Testis (tissue), 3 donors: ENCODE data around the gene CD151. TPM values are rescaled to one million over a fixed set of nuclear protein-coding genes. Genes with fewer than 3 reads are reported as not detected.

Experiments used
- DNase-seq: peaks from one replicate; pipeline ENCODE4 v3.0.0-alpha.2; 2019
- H3K27ac ChIP-seq, 2 donors: fragments of 200-600 bp; sonication (generic); one replicate each; pipeline ENCODE4 v1.5.1; 2019
- H3K27me3 ChIP-seq: fragments of 200-600 bp; sonication (generic); one replicate; pipeline ENCODE4 v1.5.1; 2019
- H3K36me3 ChIP-seq: fragments of 200-600 bp; sonication (generic); one replicate; pipeline ENCODE4 v1.5.1; 2017; ENCODE audit warnings: low read depth; ENCODE audit errors: missing control alignments
- H3K4me1 ChIP-seq: fragments of 200-600 bp; sonication (generic); one replicate; pipeline ENCODE4 v1.5.1; 2019
- H3K4me3 ChIP-seq, 2 donors: fragments of 200-600 bp; sonication (generic); one replicate each; pipeline ENCODE4 v1.5.1; 2017 to 2019
- H3K9me3 ChIP-seq: fragments of 200-600 bp; sonication (generic); one replicate; pipeline ENCODE4 v1.5.1; 2017
- POLR2A ChIP-seq: fragments of 450-650 bp; IDR thresholded peaks from one replicate; pipeline ENCODE4 v1.6.1; 2017; ENCODE audit warnings: antibody characterized with exemption, mild to moderate bottlenecking, moderate library complexity
- WGBS, 2 donors: methylation state at CpG; one replicate each; pipeline ENCODE4 v1.1.5; 2018; 5-methylcytosine and 5-hydroxymethylcytosine counted together
- intact Hi-C: fragments of 100-400 bp; cut with DNase I; formaldehyde crosslinking; loops from one replicate; pipeline ENCODE4 v1.15.1; 2023; ENCODE audit warnings: low total_unique reads
- polyA plus RNA-seq: library from polyadenylated mRNA; stranded (reverse); fragments of 350-450 nt; fragmentation: Illumina TruSeq; extraction: RNeasy Lipid Tissue Mini Kit (QIAGEN cat#74804); gene quantifications from one replicate; pipeline ENCODE4 v1.2.3, GENCODE V29; 2014; ENCODE audit warnings: low read depth, low replicate concordance; ENCODE audit not compliant: insufficient read depth
- small RNA-seq, 2 donors: library from RNA; depleted of rRNA; stranded (forward); fragments of <200 nt; gene quantifications; one replicate each; pipeline ENCODE3, GENCODE V24; 2016
- total RNA-seq, 2 donors: library from RNA; depleted of rRNA; stranded (reverse); fragments of >200 nt; gene quantifications; one replicate each; pipeline ENCODE4 v1.2.3, GENCODE V29; 2016
- TF ChIP-seq, protein P1 (sequence below), 3 experiments: fragments of 450-650 bp in 2 of 3; fragments of 200-600 bp in 1 of 3; sonication (generic) in 1 of 3; IDR thresholded peaks; one replicate each; pipeline ENCODE4 v1.5.1; 2016 to 2019; ENCODE audit warnings: antibody characterized with exemption in 3 of 3, mild to moderate bottlenecking in 2 of 3, moderate library complexity in 1 of 3

The CD151 gene
- total and polyA plus RNA-seq, 3 donors from 2014 or later = 108 to 201 (median 195) TPM

DNA sequence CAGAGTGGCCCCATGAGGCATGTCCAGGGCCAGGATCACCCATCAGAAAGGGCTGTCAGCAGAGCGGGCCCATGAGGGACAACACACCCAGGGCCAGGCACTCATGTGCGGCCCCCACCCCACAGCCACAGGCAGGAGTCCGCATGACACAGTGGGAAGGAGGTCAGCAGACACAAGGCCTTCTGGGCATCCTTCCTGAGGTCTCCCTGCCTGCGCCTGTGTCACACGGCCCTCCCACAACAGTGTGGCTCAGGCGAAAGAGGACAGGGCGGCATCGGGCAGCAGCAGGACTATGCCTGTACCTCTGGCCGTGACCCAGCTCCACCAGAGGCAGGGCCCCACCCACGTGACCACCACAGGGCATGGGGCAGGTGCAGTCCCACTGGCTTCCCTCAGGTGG, 50.8 kb downstream of the CD151 start:
- Histone ChIP-seq H3K9me3 (no peaks in the 10 kb centered on the region), H3K27ac (no peak overlapping the region), H3K27me3 (no peaks in the 10 kb centered on the region), H3K4me3 (no peak overlapping the region), H3K4me1 (no peaks in the 10 kb centered on the region), H3K36me3 (no peaks in the 10 kb centered on the region)
- TF ChIP-seq POLR2A = no peak
- TF ChIP-seq, protein P1, sequence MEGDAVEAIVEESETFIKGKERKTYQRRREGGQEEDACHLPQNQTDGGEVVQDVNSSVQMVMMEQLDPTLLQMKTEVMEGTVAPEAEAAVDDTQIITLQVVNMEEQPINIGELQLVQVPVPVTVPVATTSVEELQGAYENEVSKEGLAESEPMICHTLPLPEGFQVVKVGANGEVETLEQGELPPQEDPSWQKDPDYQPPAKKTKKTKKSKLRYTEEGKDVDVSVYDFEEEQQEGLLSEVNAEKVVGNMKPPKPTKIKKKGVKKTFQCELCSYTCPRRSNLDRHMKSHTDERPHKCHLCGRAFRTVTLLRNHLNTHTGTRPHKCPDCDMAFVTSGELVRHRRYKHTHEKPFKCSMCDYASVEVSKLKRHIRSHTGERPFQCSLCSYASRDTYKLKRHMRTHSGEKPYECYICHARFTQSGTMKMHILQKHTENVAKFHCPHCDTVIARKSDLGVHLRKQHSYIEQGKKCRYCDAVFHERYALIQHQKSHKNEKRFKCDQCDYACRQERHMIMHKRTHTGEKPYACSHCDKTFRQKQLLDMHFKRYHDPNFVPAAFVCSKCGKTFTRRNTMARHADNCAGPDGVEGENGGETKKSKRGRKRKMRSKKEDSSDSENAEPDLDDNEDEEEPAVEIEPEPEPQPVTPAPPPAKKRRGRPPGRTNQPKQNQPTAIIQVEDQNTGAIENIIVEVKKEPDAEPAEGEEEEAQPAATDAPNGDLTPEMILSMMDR (IDR thresholded peaks at IDR 0.05) = no peak
- intact Hi-C loops = no loop called here
- DNase-seq = no peak
- WGBS, 2 donors = 77 to 96% methylated on average over 4 to 10 of the region's 10 CpGs

DNA sequence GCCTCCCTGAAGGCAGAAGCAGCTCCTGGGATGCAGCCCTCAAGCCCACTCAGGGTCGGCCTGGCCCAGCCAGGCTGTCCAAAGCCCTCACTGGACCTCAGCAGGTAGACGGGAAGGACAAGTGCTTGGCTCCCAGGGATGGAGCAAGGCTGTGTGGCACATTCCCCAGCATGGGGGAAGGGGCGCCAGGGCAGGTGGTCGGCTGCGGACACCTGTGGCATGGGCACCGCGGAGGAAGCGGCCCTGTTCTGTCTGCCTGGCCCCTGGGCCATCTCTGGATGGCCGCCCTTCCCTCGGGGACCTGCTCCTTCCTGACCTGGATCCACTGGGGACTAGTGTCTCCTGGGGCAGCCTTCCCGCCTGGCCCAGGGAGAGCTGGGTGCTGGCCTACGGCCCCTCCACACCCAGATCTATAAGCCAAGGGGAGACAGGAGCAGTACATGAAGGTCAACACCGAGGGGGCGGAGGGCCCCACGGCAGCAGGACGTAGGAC, 51.9 kb downstream of the CD151 start:
- DNase-seq = no peak
- Histone ChIP-seq H3K27ac (no peak overlapping the region), H3K36me3 (no peaks in the 10 kb centered on the region), H3K4me1 (no peaks in the 10 kb centered on the region), H3K9me3 (no peaks in the 10 kb centered on the region), H3K27me3 (no peaks in the 10 kb centered on the region), H3K4me3 (no peak overlapping the region)
- intact Hi-C loops = no loop called here
- TF ChIP-seq POLR2A = no peak
- TF ChIP-seq, protein P1 (IDR thresholded peaks at IDR 0.05) = no peak
- 83 to 86% methylated on average over 8 to 16 of the region's 16 CpGs for WGBS, 2 donors

DNA sequence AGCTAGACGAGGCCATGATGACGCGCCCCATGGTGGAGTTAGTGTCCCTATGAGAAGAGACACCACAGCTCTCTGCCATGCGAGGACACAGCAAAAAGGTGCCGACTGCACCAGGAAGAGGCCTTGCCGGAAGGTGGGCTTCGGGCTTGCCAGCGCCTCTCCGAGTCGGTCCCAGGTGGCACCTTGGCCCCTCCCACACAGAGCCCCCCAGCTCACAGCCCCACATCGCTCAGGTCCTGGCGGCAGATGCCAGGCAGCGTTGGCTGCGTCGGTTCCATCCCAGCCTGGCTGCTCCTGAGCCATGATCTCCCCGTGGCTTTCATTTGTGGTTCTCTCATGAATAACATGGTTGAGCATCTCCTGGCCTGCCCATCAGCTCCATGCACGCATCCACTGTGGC, 53.8 kb downstream of the CD151 start:
- WGBS, 2 donors = 97 to 98% methylated on average over 16 to 17 of the region's 17 CpGs
- no peaks in the 10 kb centered on the region for H3K36me3 ChIP-seq
- no peak for TF ChIP-seq POLR2A
- TF ChIP-seq, protein P1 (IDR thresholded peaks at IDR 0.05) = no peak

DNA sequence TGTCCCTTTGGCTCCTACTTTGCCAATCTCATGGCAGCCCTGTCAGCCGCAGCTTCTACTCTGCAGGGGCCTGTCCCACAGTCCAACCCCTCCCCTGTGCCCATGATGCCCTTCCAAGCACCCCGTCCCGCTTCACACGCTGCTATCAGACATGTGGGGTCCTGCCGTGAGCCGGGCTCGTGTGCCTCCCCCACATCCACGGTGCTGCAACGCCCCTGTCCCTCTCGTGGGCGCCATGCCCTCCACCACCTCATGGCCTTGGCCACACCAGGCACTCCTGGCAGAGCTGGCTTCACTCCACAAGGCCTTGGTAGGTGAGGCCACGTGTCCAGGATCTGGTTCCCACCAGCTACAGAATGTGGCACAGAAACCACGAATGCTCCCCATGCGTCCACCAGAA, 54.8 kb downstream of the CD151 start:
- H3K36me3 ChIP-seq = no peaks in the 10 kb centered on the region
- H3K4me1 ChIP-seq = no peaks in the 10 kb centered on the region
- no peak overlapping the region for H3K27ac ChIP-seq
- TF ChIP-seq, protein P1 (IDR thresholded peaks at IDR 0.05) = no peak
- TF ChIP-seq POLR2A = no peak
- no peak for DNase-seq
- H3K4me3 ChIP-seq = no peak overlapping the region
- 82 to 84% methylated on average over 12 to 14 of the region's 14 CpGs for WGBS, 2 donors
- intact Hi-C loops = no loop called here
- H3K27me3 ChIP-seq = no peaks in the 10 kb centered on the region
- no peaks in the 10 kb centered on the region for H3K9me3 ChIP-seq

More for the DNA sequence above, 53.8 kb downstream of the CD151 start:
- Histone ChIP-seq H3K9me3 (no peaks in the 10 kb centered on the region), H3K27me3 (no peaks in the 10 kb centered on the region), H3K4me3 (no peak overlapping the region), H3K27ac (no peak overlapping the region), H3K4me1 (no peaks in the 10 kb centered on the region)
- intact Hi-C loops = no loop called here
- DNase-seq = no peak

Small RNAs within 50 kb of the gene (small RNA-seq; reads per million reads assigned to genes)
- gene SNORA52 = 0 reads per million in 2 donors

Other genes with a start within 250 kb of the CD151 start
- 10 to 100 TPM; 13.0 to 30.1 TPM for gene IRF7, start 217.0 kb upstream of the CD151 start, total RNA-seq
- gene IRF7, start 217.0 kb upstream of the CD151 start, polyA plus RNA-seq = 9.9 TPM
- gene CDHR5, start 208.0 kb upstream of the CD151 start, total RNA-seq = under 1 TPM; 0.12 to 0.63 TPM
- 2.3 TPM for gene CDHR5, start 208.0 kb upstream of the CD151 start, polyA plus RNA-seq
- gene SCT, start 205.8 kb upstream of the CD151 start, total RNA-seq = 1 to 10 TPM; 3.4 to 9.3 TPM
- gene SCT, start 205.8 kb upstream of the CD151 start, polyA plus RNA-seq = 1.5 TPM
- gene DRD4, start 195.7 kb upstream of the CD151 start, total RNA-seq = 1 to 10 TPM; 2.0 to 3.3 TPM
- 1.5 TPM for gene DRD4, start 195.7 kb upstream of the CD151 start, polyA plus RNA-seq
- gene DEAF1, start 137.7 kb upstream of the CD151 start, total RNA-seq = 100 to 1,000 TPM in 1 of 2 donors, 10 to 100 TPM in 1; 82.5 to 116 TPM
- 47.9 TPM for gene DEAF1, start 137.7 kb upstream of the CD151 start, polyA plus RNA-seq
- 10 to 100 TPM; 72.8 to 74.5 TPM for gene TMEM80, start 137.1 kb upstream of the CD151 start, total RNA-seq
- 38.9 TPM for gene TMEM80, start 137.1 kb upstream of the CD151 start, polyA plus RNA-seq
- 10 to 100 TPM; 27.3 to 29.1 TPM for gene EPS8L2, start 126.7 kb upstream of the CD151 start, total RNA-seq
- gene EPS8L2, start 126.7 kb upstream of the CD151 start, polyA plus RNA-seq = 14.3 TPM
- 10 to 100 TPM; 84.8 to 88.1 TPM for gene TALDO1, start 85.5 kb upstream of the CD151 start, total RNA-seq
- gene TALDO1, start 85.5 kb upstream of the CD151 start, polyA plus RNA-seq = 86.6 TPM
- gene GATD1, start 55.5 kb upstream of the CD151 start, total RNA-seq = 10 to 100 TPM; 80.9 to 84.2 TPM
- 64.3 TPM for gene GATD1, start 55.5 kb upstream of the CD151 start, polyA plus RNA-seq
- 1 to 10 TPM; 1.0 to 2.1 TPM for gene CEND1, start 42.9 kb upstream of the CD151 start, total RNA-seq
- 0.50 TPM for gene CEND1, start 42.9 kb upstream of the CD151 start, polyA plus RNA-seq
- gene SLC25A22, start 34.7 kb upstream of the CD151 start, total RNA-seq = 10 to 100 TPM; 39.7 to 42.4 TPM
- 25.1 TPM for gene SLC25A22, start 34.7 kb upstream of the CD151 start, polyA plus RNA-seq
- gene PIDD1, start 27.7 kb upstream of the CD151 start, total RNA-seq = 10 to 100 TPM; 50.7 to 59.3 TPM
- gene PIDD1, start 27.7 kb upstream of the CD151 start, polyA plus RNA-seq = 17.6 TPM
- 100 to 1,000 TPM; 193 to 864 TPM for gene RPLP2, start 23.0 kb upstream of the CD151 start, total RNA-seq
- 943 TPM for gene RPLP2, start 23.0 kb upstream of the CD151 start, polyA plus RNA-seq
- 100 to 1,000 TPM in 1 of 2 donors, 10 to 100 TPM in 1; 96.7 to 108 TPM for gene PNPLA2, start 14.0 kb upstream of the CD151 start, total RNA-seq
- 86.7 TPM for gene PNPLA2, start 14.0 kb upstream of the CD151 start, polyA plus RNA-seq
- gene CRACR2B, start 5.0 kb upstream of the CD151 start, total RNA-seq = 1 to 10 TPM; 6.5 to 7.4 TPM
- 4.9 TPM for gene CRACR2B, start 5.0 kb upstream of the CD151 start, polyA plus RNA-seq
- gene POLR2L, start 9.6 kb downstream of the CD151 start, total RNA-seq = 10 to 100 TPM; 32.9 to 48.4 TPM
- 97.3 TPM for gene POLR2L, start 9.6 kb downstream of the CD151 start, polyA plus RNA-seq
- 10 to 100 TPM; 49.1 to 87.0 TPM for gene TSPAN4, start 9.9 kb downstream of the CD151 start, total RNA-seq
- gene TSPAN4, start 9.9 kb downstream of the CD151 start, polyA plus RNA-seq = 47.2 TPM
- gene CHID1, start 77.9 kb downstream of the CD151 start, total RNA-seq = 100 to 1,000 TPM; 146 to 176 TPM
- gene CHID1, start 77.9 kb downstream of the CD151 start, polyA plus RNA-seq = 134 TPM
- gene AP2A2, start 92.9 kb downstream of the CD151 start, total RNA-seq = 10 to 100 TPM; 82.0 to 95.0 TPM
- gene AP2A2, start 92.9 kb downstream of the CD151 start, polyA plus RNA-seq = 106 TPM
- gene MUC6, start 203.8 kb downstream of the CD151 start, total RNA-seq = under 1 TPM; 0.16 to 0.19 TPM
- 1.5 TPM for gene MUC6, start 203.8 kb downstream of the CD151 start, polyA plus RNA-seq
- under 1 TPM; 0.47 to 0.93 TPM for gene MUC2, start 241.9 kb downstream of the CD151 start, total RNA-seq
- gene MUC2, start 241.9 kb downstream of the CD151 start, polyA plus RNA-seq = 0.41 TPM